LHCN-M2 (cell line): ENCODE results near the gene POMT2. TPM values are rescaled to one million over a fixed set of nuclear protein-coding genes. Genes with fewer than 3 reads are reported as not detected.
"Not testable (repeated sequence)": the region's sequence is repeated elsewhere in the genome, so short reads cannot be mapped to it uniquely, and the experiment has no call there.

Experiments
- DNase-seq: peaks from one replicate; pipeline ENCODE4 v3.0.0-alpha.2; 2012; ENCODE audit warnings: low read depth
- total RNA-seq: library from RNA; depleted of rRNA; stranded (reverse); fragments of >200 nt; gene quantifications from 2 replicates; pipeline ENCODE4 v1.2.3, GENCODE V29; 2014

Gene POMT2
- total RNA-seq, 1 experiment from 2014 or later, result 15.0 TPM

DNA sequence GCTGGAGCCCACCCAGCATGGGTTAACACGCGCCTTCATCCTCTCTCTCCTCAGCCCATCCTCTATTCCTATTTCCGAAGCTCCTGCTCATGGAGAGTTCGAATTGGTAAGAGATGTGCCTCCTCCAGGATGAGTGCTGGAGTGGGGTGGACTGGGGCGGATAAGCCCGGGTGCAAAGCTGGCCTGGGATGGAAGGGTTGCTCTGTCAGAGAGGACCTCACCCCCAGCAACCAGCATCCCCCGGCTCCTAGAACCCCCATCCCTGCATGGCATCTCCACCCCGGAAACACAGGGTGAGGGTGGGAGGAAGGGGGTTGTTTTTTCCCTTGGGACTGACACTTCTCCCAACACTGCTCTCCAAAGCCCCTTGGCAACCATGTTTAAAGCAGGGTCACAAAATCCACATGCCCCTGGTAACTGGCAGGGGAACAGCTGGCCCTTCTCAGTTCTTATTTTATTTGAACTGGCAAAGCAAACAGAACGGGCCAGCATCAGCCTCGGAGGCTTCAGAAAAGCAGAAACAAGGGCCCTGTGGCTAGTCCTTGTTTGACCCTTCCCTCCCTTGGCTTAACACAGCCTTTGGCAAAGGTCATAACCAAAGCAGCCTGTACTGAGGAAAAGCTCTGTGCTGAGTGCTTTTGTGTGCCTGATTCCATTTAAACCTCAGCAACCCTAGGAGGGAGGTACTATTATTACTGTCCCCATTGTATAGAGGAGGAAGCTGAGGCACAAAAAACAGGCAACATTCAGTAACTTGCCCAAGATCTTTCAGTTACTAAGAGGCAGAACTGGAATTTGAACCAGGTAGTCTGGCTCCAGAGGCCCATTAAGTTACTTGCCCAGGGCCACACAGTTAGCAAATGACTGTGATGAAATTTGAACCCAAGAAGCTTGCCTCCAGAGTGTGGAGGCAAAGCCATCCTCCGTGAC, 4.4 kb upstream of the POMT2 start:
- no peak for DNase-seq

- DNase-seq, result no peak
These were observed 3.6 kb upstream of the POMT2 start for GRCh38 chr14:77324289-77324688.

- DNase-seq, result no peak
These were observed 2.9 kb upstream of the POMT2 start for GRCh38 chr14:77323571-77323970.

DNA sequence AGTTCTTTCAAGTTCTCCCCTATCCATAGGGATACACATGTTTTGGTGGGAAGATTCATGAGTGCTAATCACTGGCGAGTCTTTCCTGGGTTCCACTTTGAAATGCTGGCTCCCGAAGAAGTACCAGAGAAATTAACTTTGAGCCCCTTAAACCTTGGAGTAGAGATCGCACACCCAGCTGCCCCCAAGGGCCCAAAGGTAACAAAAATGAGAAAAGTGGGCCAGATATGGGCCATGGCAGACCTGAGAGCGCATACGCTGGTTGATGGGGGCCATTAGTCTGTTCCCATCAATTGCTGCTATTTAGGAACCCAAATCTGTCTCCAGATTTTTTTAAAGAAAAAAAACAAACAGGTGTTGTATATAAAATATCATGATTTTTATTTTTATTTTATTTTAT, 2.3 kb upstream of the POMT2 start:
- DNase-seq, result no peak

GRCh38 chr14:77322250-77322902, 1.7 kb upstream of the POMT2 start:
- no peak for DNase-seq

DNA sequence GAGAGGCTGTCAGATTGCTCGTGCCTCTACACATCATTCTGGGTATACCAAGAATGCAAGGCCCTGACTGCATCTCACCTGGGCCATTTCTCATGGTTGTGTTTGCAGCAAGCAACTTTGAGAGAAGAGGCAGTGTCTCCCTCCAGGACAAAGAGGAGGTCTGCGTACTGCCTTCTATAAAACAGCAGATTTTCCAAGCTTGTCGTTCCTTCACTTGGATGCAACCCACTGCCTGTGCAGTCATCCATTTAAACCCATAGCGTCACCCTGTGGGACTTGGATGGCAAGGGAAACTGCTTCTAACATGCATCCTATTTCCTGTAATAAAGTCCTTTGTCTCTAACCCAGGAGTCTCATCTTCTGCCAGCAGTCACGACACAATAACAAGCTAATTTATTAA, 1.3 kb downstream of the POMT2 start:
- DNase-seq, result no peak

DNA sequence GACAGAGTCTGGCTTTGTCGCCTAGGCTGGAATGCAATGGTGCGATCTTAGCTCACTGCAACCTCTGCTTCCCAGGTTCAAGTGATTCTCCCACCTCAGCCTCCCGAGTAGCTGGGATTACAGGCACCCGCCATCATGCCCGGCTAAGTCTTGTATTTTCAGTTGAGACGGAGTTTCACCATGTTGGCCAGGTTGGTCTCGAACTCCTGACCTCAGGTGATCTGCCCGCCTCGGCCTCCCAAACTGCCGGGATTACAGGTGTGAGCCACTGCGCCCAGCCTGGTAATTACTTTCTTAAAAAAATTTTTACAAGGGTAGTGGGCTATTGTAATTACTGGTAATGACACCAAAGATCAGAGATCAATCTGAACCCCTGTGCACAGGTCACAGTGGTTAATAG, 1.9 kb downstream of the POMT2 start:
- not testable (repeated sequence) for DNase-seq

DNA sequence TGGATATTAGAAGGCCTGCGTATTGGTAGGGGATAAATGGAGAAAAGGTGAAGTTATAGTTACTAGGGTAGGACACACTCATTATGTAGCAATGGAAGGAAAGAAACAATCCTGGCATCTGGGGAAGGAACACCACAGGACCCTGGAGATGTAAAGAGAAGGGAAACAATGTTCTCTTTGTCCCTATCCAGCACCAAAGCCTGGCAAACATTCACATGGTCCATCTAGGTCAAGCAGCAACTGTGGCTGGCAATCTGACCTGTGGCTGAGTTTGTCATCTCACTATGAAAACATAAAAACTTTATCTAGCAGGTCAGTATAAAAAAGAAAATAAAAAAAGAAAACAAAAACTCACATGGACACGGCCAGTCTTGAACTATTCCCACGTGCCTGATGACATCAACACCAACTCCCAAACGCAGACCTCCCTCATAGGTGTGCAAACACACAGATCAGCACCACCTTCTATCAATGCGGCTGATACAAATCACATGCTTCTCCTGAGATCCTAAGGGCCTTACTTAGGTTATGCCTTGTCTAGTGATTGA, 2.6 kb downstream of the POMT2 start:
- no peak for DNase-seq

DNA sequence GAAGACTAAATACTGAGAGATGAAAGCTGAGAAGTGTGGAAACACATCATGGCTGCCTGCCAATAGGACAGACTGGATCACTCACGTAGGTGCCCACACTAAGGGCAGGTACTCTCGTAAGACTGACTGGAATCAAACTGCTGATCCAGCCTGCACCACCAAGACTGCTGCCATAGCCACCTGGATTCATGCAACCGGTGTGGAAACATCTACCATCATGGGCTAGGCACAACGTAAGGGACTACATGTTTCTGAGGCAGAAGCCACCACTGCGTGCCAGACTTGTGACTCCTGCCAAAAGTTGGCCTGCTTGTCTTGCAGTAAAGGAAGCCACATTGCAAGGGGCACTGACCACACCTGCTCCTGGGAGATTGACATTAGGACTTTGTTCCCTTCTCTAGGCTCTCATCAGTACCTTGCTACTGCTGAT, 3.8 kb downstream of the POMT2 start:
- no peak for DNase-seq

- DNase-seq, result no peak
These were observed 4.5 kb downstream of the POMT2 start for GRCh38 chr14:77316195-77316505.

GRCh38 chr14:77314539-77315457, 5.9 kb downstream of the POMT2 start:
- no peak for DNase-seq

- DNase-seq, result peak; percentile 83
These were observed 6.6 kb downstream of the POMT2 start for GRCh38 chr14:77314043-77314442.

DNA sequence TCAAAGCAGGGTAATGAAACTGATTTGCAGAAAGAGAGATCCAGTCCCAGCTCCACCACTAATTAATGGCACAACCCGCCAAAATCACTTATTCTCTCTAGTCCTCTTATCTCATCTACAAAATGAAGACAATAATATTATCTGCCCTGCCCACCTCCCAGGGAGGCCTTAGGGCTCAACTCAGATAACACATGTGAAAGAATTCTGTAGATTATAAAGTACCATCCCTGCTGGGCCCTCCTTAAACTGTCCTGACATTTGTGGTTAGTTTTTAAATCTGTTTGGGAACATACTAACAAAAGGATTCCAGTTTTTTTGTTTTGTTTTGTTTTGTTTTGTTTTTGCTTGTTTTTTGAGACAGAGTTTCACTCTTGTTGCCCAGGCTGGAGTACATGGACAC, 7.3 kb downstream of the POMT2 start:
- DNase-seq, result no peak

DNA sequence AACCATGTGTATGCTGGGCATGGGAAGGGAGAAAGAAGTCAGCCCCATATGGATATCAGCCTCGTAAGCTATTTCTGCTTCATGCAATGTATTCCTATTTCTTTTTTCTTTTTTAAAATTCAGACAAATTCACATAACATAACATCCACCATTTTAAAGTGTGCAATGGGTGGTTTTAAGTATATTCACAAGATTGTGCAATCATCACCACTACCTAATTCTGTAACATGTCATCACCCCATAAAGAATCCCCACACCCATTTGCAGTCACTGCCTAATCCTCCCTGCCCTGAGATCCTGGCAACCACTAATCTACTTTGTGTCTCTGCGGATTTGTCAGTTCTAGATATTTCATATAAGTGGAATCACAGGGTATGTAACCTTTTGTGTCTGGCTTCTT, 9.5 kb downstream of the POMT2 start:
- no peak for DNase-seq

- no peak for DNase-seq
These were observed 10.7 kb downstream of the POMT2 start for GRCh38 chr14:77310026-77310425.

DNA sequence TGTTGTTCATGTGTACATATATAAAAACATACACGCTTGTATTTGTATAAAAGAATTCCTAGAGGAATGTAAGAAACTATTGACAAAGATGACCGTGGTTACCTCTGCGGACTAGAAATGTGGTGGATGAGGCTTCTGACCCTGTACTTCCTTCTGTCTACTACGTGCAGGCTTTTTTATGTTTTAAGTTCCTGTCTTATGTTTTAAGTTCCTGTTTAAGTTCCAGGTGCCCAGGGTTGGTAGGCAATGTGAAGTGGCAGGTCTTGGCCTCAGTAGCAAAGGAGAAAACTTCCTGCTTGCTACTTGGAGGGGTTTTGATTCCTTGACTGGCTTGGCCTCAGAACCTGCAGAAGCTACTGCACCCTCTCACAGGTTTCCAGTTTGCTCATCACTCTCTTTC, 11.6 kb downstream of the POMT2 start:
- DNase-seq, result no peak

GRCh38 chr14:77306851-77307496, 13.7 kb downstream of the POMT2 start:
- no peak for DNase-seq

GRCh38 chr14:77306416-77306815, 14.3 kb downstream of the POMT2 start:
- peak; percentile 29 for DNase-seq

DNA sequence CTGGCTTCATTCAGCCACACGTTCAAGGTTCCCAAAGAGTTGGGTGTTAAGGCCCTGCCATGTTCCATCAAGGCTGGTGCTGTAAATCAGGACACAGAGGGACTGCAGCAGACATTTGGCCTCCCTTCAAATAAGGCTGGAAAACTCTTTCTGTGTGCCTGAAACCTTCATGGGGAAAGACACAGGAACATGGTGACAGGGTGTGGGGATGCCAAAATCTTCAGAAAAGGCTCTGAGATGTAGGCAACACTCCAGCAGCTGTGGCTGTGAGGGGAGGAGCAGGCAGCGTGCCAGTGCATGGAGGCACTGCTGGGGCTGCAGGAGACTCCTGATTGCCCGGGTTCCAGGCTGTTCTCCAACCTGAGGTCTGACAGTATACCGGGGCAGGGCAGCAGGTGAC, 15.0 kb downstream of the POMT2 start:
- no peak for DNase-seq

DNA sequence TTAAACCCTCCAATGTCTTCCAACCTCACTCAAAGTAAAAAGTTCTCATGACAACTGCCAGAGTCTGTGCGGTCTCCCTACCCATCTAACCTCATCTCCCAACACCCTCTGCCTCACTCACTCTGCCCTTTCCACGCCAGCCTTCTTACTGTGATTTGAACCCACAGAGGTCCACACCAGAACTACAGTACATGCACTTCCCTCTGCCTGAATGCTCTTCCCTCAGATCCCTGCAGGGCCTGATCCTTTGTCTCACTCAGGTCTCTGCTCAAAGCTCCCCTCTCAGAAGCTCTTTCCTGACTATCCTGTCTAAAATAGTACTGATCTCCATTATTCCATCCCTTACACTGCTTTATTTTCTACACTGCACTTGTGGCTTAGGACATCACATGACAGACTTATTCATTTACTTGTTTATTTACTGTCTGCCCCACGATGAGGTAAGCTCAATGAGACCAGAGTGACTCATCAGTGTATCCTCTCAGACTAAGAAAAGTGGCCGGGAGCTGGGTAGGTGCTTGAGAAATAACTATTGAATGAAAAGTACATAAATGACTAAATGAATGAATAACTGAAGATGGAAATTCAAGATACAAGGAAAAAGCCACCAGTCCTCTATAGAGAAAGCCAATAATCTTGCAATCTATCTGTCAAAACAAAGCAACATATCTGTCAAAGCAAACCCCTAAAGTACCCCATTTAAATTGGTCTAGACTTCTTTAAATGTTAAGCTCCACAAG, 17.1 kb downstream of the POMT2 start:
- peak; percentile 95 for DNase-seq

DNA sequence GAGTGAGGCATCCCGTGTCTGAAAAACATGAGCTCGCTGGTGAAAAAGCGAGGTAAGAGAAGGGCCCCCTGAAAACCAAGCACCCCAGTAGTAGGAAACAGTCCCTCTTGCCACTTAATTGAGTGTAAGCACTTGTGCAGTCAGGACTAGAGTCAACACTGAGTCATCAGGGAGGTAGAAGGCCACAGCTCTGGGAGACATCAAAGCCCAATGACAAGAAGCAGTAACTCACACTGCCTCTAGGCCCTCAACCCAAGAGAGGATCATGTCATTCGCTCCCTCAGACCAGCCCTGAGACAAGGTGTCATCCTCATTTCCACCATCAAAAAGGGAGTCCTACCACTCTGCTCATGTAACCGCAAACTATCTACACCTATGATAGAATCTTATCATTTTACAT, 17.8 kb downstream of the POMT2 start:
- DNase-seq, result peak; percentile 58
